HepG2 (cell line): Measurements from ENCODE around the gene ITCH. TPM values are rescaled to one million over a fixed set of nuclear protein-coding genes. Genes with fewer than 3 reads are reported as not detected.
A peak's percentile ranks its signal among the peaks of the same experiment; 100 is the strongest.

Experiments used
- DMTF1 ChIP-seq: sonication (generic); formaldehyde crosslinking; IDR thresholded peaks from 2 replicates; pipeline ENCODE4 v1.4.0; 2020; ENCODE audit warnings: mild to moderate bottlenecking, missing genetic modification reagents
- FLYWCH1 ChIP-seq: sonication (generic); formaldehyde crosslinking; IDR thresholded peaks from 2 replicates; pipeline ENCODE4 v1.8.1; 2023; ENCODE audit warnings: mild to moderate bottlenecking, missing genetic modification reagents
- IRX3 ChIP-seq: sonication (generic); formaldehyde crosslinking; IDR thresholded peaks from 2 replicates; pipeline ENCODE4 v1.8.1; 2023; ENCODE audit warnings: mild to moderate bottlenecking, low read depth, missing genetic modification reagents, borderline replicate concordance
- MIXL1 ChIP-seq: IDR thresholded peaks from 2 replicates; pipeline ENCODE4 v1.6.1; 2016
- POGZ ChIP-seq: sonication (generic); formaldehyde crosslinking; IDR thresholded peaks from 2 replicates; pipeline ENCODE4 v1.4.0; 2020; ENCODE audit warnings: mild to moderate bottlenecking, missing genetic modification reagents
- PPARG ChIP-seq: conservative IDR thresholded peaks from 2 replicates; pipeline ENCODE4 v1.6.1; 2016; ENCODE audit warnings: missing biosample characterization, missing genetic modification reagents
- REST ChIP-seq, 2 experiments: IDR thresholded peaks; 2 replicates each; pipeline ENCODE4 v1.6.1; 2011 to 2012; ENCODE audit warnings: low read length in 2 of 2, borderline replicate concordance in 1 of 2, low read depth in 1 of 2, mild to moderate bottlenecking in 1 of 2, moderate library complexity in 1 of 2
- SIX1 ChIP-seq: sonication (generic); formaldehyde crosslinking; IDR thresholded peaks from 2 replicates; pipeline ENCODE4 v1.4.0; 2020; ENCODE audit warnings: missing genetic modification reagents, borderline replicate concordance
- TOPORS ChIP-seq: sonication (generic); formaldehyde crosslinking; IDR thresholded peaks from 2 replicates; pipeline ENCODE4 v1.8.0; 2023; ENCODE audit warnings: mild to moderate bottlenecking, missing genetic modification reagents
- ZNF292 ChIP-seq: sonication (generic); formaldehyde crosslinking; IDR thresholded peaks from 2 replicates; pipeline ENCODE4 v1.8.1; 2022; ENCODE audit warnings: mild to moderate bottlenecking, low read depth, missing genetic modification reagents, borderline replicate concordance
- ZNF605 ChIP-seq: sonication (generic); formaldehyde crosslinking; IDR thresholded peaks from 2 replicates; pipeline ENCODE4 v1.8.0; 2022; ENCODE audit warnings: mild to moderate bottlenecking, missing genetic modification reagents
- polyA plus RNA-seq, 8 experiments: library from polyadenylated mRNA; depleted of rRNA in 3 of 8; stranded (reverse) in 7 of 8; unstranded in 1 of 8; fragments of >200 nt; fragmentation: Illumina TruSeq in 4 of 8; extraction: Trizol in 4 of 8; gene quantifications; 2 replicates each; pipeline versions ENCODE4 v1.2.1 to v1.2.3, GENCODE V29; 2011 to 2016; ENCODE audit warnings: low read depth in 4 of 8, missing spikeins in 1 of 8, mixed read lengths in 1 of 8; ENCODE audit not compliant: insufficient read depth in 1 of 8
- total RNA-seq, 5 experiments: library from RNA; depleted of rRNA; stranded (reverse); fragments of >200 nt; fragmentation: Illumina TruSeq; extraction: Trizol; gene quantifications; 2 replicates each; pipeline ENCODE4 v1.2.3, GENCODE V29; 2016; ENCODE audit warnings: low read depth in 1 of 5

Gene ITCH
- total and polyA plus RNA-seq, 2 of the 13 experiments (the other 11 are each of a cell fraction or from before 2014, with no cell fraction given): 20.5 to 112 TPM

- TF ChIP-seq ZNF292 (CRISPR knock-in tag) (peak; percentile 75; the same call in 1 of the 2 replicates), IRX3 (no peak), ZNF605 (CRISPR knock-in tag) (peak; percentile 43; the same call in 1 of the 2 replicates), PPARG (CRISPR knock-in tag) (no peak), FLYWCH1 (CRISPR knock-in tag) (no peak), POGZ (CRISPR knock-in tag) (0 out of 2 replicates have a peak, but pooled peaks have one; percentile 17), REST (IDR thresholded peaks at IDR 0.05; ENCODE audit: borderline replicate concordance in 1 of 2, low read depth in 1 of 2, low read length in 2 of 2) (0 out of 4 replicates have a peak, but pooled peaks of 1 of the 2 experiments have one; percentile 23), TOPORS (CRISPR knock-in tag) (0 out of 2 replicates have a peak, but pooled peaks have one; percentile 49), MIXL1 (CRISPR knock-in tag) (peak; percentile 70; the same call in 1 of the 2 replicates), SIX1 (CRISPR knock-in tag) (peak; percentile 78), DMTF1 (CRISPR knock-in tag) (no peak)
Observed at GRCh38 chr20:34318609-34319443, 44.2 kb upstream of the ITCH start (continued).
